Measurements from ENCODE around the gene ATXN1. TPM values are rescaled to one million over a fixed set of nuclear protein-coding genes. Genes with fewer than 3 reads are reported as not detected.

Gene ATXN1
- total and polyA plus RNA-seq, 2 experiments from 2014 or later, result 4.8 to 9.1 TPM

- no peak overlapping the region for H3K27ac Mint-ChIP-seq
- H2AFZ ChIP-seq, result no peak overlapping the region
- no peaks in the 10 kb centered on the region for H3K4me1 ChIP-seq (ENCODE audit: insufficient read depth)
- peaks cover 4% of the 10 kb centered on the region; the same call in 2 of the 3 replicates for H3K9me3 Mint-ChIP-seq
- DNase-seq (ENCODE audit: low spot score) (no peak), ATAC-seq (no peak)
- H3K4me2 ChIP-seq, result no peak overlapping the region
- no peaks in the 10 kb centered on the region; the same call in 1 of the 2 replicates for H3K36me3 ChIP-seq (ENCODE audit: insufficient read depth)
- TF ChIP-seq REST (IDR thresholded peaks at IDR 0.05; ENCODE audit: unreplicated experiment) (no peak), NANOG (IDR thresholded peaks at IDR 0.05; ENCODE audit: borderline replicate concordance) (no peak), ZNF114 (CRISPR knock-in tag; IDR thresholded peaks at IDR 0.05) (no peak), EZH2 (IDR thresholded peaks at IDR 0.05; ENCODE audit: low read depth, unreplicated experiment) (no peak), CTCF (conservative IDR thresholded peaks at IDR 0.05; ENCODE audit: low read depth in 2 of 2) (no peak), STAT1 (IDR thresholded peaks at IDR 0.05; ENCODE audit: unreplicated experiment) (no peak), ZNF331 (CRISPR knock-in tag; IDR thresholded peaks at IDR 0.05; ENCODE audit: low read depth) (no peak), CREB1 (CRISPR knock-in tag; IDR thresholded peaks at IDR 0.05; ENCODE audit: low read depth) (no peak), EZH2phosphoT487 (IDR thresholded peaks at IDR 0.05; ENCODE audit: unreplicated experiment) (no peak), JUNB (IDR thresholded peaks at IDR 0.05; ENCODE audit: unreplicated experiment) (no peak)
- TF ChIP-seq, protein P1, sequence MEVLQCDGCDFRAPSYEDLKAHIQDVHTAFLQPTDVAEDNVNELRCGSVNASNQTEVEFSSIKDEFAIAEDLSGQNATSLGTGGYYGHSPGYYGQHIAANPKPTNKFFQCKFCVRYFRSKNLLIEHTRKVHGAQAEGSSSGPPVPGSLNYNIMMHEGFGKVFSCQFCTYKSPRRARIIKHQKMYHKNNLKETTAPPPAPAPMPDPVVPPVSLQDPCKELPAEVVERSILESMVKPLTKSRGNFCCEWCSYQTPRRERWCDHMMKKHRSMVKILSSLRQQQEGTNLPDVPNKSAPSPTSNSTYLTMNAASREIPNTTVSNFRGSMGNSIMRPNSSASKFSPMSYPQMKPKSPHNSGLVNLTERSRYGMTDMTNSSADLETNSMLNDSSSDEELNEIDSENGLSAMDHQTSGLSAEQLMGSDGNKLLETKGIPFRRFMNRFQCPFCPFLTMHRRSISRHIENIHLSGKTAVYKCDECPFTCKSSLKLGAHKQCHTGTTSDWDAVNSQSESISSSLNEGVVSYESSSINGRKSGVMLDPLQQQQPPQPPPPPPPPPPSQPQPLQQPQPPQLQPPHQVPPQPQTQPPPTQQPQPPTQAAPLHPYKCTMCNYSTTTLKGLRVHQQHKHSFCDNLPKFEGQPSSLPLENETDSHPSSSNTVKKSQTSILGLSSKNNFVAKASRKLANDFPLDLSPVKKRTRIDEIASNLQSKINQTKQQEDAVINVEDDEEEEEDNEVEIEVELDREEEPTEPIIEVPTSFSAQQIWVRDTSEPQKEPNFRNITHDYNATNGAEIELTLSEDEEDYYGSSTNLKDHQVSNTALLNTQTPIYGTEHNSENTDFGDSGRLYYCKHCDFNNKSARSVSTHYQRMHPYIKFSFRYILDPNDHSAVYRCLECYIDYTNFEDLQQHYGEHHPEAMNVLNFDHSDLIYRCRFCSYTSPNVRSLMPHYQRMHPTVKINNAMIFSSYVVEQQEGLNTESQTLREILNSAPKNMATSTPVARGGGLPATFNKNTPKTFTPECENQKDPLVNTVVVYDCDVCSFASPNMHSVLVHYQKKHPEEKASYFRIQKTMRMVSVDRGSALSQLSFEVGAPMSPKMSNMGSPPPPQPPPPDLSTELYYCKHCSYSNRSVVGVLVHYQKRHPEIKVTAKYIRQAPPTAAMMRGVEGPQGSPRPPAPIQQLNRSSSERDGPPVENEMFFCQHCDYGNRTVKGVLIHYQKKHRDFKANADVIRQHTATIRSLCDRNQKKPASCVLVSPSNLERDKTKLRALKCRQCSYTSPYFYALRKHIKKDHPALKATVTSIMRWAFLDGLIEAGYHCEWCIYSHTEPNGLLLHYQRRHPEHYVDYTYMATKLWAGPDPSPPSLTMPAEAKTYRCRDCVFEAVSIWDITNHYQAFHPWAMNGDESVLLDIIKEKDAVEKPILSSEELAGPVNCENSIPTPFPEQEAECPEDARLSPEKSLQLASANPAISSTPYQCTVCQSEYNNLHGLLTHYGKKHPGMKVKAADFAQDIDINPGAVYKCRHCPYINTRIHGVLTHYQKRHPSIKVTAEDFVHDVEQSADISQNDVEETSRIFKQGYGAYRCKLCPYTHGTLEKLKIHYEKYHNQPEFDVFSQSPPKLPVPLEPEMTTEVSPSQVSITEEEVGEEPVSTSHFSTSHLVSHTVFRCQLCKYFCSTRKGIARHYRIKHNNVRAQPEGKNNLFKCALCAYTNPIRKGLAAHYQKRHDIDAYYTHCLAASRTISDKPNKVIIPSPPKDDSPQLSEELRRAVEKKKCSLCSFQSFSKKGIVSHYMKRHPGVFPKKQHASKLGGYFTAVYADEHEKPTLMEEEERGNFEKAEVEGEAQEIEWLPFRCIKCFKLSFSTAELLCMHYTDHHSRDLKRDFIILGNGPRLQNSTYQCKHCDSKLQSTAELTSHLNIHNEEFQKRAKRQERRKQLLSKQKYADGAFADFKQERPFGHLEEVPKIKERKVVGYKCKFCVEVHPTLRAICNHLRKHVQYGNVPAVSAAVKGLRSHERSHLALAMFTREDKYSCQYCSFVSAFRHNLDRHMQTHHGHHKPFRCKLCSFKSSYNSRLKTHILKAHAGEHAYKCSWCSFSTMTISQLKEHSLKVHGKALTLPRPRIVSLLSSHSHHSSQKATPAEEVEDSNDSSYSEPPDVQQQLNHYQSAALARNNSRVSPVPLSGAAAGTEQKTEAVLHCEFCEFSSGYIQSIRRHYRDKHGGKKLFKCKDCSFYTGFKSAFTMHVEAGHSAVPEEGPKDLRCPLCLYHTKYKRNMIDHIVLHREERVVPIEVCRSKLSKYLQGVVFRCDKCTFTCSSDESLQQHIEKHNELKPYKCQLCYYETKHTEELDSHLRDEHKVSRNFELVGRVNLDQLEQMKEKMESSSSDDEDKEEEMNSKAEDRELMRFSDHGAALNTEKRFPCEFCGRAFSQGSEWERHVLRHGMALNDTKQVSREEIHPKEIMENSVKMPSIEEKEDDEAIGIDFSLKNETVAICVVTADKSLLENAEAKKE (CRISPR knock-in tag; IDR thresholded peaks at IDR 0.05), result no peak
- peaks cover 5% of the 10 kb centered on the region; the same call in 1 of the 3 replicates for H3K36me3 Mint-ChIP-seq (ENCODE audit: low read depth)
- H3K4me1 Mint-ChIP-seq, result no peaks in the 10 kb centered on the region
- peaks cover 2% of the 10 kb centered on the region for H3K27me3 Mint-ChIP-seq (ENCODE audit: insufficient read depth, low read depth, poor library complexity)
- H3K4me3 ChIP-seq, result no peak overlapping the region
- no peaks in the 10 kb centered on the region for H3K9me2 ChIP-seq (ENCODE audit: insufficient read depth)
- no peaks in the 10 kb centered on the region for H3K79me2 ChIP-seq (replicated peaks; ENCODE audit: insufficient read depth)
- H3K27ac ChIP-seq (ENCODE audit: low read depth), result no peak overlapping the region
- no peaks in the 10 kb centered on the region for H3F3A ChIP-seq (replicated peaks; ENCODE audit: low read depth)
- no peak overlapping the region for H3K4me3 Mint-ChIP-seq
- H4K20me1 ChIP-seq (replicated peaks; ENCODE audit: insufficient read depth), result no peaks in the 10 kb centered on the region
- no peaks in the 10 kb centered on the region for H3K27me3 ChIP-seq (ENCODE audit: insufficient read depth)
Observed at GRCh38 chr6:16625291-16626265, 135.7 kb downstream of the ATXN1 start.

All from GM23338 (cell line).